Measurements from ENCODE around the gene PRR18.

PRR18 gene

DNA sequence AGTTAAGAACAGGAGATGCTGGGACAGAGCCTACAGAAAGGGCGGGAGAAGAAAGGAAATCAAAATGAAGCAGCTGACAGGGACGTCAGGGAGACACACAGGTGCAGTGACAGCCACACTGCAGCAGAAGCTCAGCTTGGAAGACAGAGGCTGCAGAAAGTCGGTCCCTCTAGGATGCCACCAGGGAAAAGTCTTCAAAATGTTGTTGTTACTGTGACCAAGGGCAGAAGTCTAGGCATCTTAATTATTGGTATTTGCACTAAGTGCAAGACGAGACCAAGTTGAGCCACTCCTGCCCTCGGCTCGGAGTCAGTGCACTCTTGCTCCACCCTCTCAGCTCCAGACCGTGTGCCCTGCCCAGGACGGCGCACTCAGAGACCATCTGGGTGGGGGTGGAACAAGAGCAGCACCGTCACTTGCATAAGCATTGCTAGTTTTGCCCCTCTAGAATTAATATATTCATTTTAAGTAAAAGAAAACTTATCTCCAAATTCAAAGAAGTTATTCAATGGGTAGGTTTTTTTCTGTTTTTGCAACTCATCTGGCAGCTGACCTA, 2.6 kb downstream of the PRR18 start:
- no peak for DNase-seq

DNA sequence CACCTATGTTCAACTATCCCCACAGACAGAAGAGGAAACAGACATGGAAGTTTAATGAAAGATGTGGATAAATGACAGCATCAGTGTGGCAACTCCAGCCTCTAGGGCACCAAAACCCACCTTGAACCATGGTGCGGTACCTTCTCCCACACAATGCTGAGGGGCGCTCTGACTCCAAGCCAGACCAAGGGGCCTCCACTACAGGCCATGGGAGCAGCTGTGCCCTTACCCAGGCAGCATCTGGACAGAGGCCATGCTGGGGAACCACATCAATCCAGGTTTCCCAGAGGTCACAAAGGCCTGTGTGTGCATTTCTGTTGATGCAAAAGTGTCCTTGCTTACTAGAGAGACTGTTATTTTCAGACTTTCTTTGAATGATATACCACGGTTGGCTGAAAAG, 4.1 kb downstream of the PRR18 start:
- no peak for DNase-seq

DNA sequence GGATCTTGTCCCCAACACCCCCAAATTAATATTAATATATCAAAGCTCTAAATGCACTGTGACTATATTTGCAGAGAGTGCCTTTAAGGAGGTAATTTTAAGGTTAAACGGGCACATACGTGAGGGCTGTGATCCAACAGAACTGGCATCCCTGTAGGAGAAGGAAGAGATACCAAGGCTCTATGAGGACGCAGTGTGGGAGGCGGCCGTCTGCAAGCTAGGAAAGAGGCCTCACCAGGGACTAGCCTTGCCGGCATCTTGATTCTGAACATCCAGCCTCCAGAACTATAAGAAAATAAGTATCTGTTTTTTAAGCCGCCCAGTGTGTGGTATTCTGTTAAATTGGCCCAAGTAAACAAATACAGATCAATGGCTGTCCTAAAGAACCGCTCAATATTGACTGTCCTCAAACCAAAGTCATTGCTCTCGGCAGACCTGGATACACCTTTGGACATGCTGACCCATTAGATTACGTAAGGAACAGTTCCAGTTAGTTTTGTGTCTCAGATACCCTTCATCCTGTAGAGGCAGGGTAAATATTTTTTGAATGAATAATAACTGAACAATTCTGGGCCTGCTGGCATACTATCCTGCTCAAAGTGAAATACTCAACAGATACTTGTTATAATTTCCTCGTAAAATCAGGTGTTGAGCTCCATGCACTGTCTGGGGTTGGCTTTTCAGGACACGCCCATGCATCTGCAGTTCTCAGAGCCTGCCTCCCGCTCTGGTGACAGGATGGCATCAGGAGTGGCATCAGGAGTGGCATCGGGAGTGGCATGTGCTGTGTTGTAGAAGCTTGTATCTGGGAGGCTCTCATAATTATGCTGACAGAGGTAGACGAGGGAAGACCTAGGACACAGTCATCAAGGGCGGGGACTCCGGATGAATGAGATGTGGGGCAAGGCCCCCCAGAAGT, 6.3 kb downstream of the PRR18 start:
- no peak for DNase-seq

DNA sequence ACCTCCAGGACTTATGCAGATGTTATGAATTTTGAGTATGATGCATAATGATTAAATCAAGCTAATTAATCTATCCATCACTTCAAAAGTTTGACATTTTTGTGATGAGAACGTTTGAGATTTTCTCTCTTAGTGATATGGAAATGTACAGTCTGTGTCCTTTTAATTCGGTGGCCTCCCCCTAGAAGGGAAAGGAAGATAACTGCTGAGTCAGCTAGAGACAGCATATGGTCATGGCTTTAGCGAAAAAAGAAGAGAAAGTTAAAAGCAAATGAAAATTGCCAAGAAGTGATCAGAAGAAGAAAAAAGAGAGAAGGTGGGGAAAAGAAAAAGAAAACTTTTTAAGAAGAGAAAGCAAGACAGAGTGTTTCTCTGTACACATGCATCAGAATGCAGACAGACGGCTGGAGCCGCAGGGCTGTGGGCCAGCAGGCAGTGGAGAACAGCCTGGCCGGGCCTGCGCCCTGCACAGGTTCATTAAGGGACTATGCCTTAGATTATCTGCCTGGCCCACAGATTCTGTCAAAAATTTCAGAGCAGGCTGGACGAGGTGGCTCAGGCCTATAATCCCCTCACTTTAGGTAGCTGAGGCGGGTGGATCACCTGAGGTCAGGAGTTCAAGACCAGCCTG, 7.7 kb downstream of the PRR18 start:
- DNase-seq = no peak

DNA sequence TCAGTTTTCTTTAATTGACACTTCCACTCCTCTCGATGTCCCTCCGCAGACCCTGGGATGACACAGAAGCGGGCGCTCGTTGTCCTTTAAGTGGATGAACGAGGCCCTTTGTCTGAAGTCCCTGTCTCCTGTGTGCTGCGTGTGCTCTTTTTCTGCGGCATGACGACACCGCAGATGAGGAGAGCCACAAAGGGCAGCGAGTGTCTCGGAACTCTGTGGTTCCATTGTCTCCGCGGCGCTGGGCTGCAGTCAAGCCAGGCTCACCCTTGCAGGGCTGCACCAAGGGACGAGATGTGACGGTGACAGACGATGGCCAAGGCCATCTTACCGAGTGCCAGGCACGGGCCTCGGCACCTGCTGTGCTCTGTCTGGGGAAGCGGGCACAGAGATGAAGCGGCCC, 10.6 kb downstream of the PRR18 start:
- no peak for DNase-seq

DNA sequence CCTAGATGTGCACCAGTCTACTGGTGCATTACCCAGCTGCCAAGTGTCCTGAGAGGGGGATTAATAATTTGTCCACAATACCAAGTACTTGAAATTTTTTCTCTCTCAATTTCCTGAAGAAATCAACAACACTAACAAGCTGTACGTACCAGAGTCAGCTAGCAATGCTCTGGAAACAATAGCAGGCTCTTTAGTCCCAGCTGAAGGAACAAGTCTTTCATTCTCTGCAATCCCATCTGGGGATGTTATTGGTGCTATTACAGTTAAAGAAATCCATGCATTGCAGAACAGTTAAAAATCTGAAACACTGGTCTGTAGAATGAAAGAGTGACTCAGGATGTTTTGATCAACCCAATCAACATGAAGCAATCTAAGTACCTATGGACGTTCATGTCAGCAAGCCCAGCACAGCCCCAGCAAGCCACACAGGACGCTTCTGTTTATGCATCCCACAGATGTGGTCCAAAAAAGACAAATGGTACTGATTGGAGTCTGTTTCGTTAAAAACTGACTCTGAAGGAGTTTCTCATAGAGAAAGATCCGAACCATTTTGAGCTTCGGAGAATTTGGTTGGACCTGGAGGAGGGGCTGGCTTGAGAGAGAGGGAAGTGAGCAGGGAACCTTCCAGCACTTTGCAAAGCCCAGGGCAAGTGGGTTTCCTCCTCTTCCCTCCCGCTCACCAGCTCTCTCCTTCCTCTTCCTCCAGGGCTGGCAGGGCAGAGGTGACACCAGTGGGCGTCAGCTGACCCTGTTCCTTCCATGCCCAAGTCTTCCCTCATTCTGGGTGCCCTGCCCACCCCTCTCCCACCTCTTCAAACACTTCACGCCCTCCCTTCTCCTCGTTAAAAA, 11.9 kb downstream of the PRR18 start:
- no peak for DNase-seq

DNA sequence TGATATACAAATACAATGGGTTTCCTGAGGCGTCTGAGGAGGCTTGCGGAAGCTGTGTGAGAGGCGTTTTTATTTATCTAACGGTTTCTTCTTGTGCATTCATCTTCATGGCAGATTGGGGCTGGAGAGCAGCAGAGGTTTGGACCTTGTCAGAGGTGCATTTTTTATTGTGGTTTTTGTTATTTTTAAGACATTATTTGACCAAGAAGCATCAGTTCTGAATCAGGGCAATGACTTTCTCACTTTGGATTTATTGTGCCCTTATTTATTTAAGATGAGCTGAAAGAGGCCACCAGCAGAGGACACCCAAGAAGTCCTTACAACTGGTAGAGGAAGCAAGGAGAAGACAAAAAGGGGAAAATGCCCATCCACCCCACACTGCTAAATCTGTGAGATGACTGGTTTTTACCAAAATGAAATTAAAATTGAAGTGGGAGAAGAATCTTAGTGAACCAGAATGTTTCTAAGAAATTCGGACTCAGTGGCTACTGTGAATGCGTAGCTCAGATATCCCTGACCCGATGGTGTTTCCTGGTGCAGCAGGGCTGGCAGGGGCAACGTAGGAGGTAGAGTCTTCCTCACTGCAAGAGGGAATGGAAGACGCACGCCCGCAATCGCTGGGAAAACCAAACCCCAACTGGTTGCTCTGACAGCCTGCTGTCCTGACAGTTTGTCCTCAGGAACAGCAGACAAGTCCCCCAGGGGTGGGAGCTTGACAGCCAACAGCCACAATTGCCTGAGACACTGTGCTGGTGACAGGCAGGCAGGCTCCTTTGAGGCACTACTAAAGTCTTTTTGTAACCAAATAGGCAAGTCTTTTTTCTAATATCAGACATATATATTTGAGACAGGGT, 14.2 kb downstream of the PRR18 start:
- DNase-seq = no peak

DNA sequence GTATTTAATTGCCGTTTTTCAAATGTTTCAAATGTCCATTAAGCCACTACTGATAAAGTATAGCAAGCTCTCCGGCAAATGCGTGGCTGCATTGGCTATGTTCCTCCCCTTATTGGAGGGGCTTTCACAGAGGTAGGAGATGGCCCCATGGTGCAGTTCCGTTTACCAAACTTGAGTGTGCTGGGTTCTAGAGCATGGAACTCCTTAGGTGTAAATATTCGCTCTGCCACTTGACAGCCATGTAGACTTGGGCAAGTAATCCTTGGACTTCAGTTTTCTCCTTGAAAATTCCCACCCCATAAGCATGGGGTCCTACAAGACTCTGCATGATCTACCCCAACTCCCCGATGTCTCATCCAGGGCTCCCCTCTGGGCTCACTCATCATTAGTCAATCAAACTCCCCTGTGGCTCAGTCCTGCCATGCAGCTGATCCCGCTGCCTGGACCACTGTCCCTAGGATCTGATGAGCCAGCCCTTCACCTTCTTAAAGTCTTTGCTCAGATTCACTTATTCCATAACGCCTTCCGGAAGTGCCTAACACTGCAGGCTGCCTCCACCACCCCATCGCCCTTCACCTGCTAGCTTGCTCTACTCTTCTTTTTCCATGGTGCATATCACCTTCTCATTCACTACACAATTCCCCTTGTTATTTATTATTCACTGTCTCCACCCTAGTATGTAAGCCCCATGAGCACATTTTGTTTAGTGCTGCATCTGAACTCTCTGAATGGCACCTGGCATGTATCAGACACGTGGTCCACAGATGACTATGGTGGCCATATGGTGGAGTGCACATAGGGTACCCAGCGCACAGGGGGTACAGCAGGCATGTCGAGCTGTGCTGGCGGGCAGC, 18.8 kb downstream of the PRR18 start:
- no peak for DNase-seq

DNA sequence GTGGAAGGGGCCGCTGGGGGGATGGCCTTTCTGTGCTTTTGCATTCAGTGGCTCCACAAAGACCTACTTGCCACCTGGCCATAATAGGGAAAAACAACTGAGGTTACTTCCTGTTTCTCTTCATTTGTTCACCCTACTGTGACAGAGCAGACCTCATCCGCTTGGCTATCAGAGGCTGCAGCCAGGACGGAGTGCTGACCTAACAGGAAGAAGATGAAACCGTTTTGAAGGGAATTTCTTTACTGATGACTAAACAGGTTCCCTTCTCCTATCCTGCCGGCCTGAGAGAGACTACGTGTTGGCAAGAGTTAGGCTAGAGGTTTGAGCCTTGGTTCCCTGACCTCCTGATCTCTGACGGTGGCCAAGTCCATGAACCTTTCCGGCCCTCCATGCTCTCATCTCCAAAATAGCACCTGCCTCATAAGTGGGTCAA, 21.3 kb downstream of the PRR18 start:
- DNase-seq = no peak

DNA sequence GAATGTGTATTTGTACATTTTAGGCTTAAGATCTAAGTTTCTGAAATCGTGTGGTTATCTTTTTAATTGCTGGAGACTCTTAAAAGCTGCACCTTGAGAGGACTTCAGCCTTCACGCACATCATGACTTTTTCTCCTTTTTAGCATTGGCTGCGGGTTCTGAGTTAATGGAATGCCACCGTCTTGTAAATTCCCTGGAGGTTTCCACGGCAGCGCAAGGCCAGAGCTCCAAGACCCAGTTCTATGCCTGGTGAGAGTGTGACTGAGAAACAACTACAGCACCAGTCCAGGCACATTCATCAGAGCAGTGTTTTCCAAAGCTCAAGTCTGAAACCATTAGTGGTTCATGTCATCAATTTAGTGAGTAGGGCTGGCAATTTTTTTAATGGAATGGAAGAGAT, 23.0 kb downstream of the PRR18 start:
- no peak for DNase-seq

DNA sequence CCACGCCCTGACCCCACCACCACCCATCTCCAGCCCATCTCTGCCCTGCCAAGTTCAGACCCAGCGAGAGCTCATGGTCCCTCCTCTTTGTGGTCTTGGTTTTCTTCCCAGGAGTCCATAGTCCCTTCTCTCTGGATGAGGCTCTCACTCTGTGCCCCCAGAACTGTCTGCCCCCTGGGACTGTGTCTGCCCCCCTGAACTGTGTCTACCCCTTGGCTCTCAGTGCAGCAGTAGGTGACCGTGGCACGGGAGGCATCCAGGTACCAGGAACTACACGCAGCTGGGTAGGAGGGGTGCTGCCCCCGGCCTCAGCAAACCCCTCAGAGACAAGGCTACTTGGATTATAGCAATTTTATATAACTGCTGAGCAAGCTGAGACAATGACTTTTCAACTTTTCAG, 23.6 kb downstream of the PRR18 start:
- no peak for DNase-seq

DNA sequence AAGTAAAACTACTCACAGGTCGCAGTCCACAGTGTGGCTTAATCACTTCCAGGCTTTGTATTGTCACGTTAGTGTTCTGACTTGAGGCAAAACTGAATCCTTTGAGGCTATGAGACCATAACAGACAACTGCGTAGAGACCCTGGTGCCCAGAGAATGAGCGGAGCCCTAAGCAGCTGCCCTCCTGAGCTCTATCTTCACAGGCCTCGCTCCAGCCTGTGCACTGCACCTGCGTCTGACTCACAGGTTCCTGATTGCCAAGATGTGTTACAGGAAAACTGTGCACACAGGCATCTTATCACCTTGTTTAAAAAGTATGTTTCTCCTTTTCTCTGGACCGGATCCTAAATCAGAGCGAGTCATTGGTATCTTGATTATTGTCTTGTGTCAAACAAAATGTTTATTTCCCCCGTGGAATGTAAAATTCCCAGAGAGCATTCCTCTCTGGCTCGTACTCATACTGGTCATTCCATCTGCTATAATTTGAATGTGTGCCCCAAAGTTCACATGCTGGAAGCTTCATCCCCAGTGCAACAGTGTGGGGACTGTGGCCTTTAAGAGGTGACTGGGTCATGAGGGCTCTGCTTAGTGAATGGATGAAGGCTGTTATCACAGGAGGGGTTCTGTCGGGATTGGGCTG, 25.7 kb downstream of the PRR18 start:
- no peak for DNase-seq

DNA sequence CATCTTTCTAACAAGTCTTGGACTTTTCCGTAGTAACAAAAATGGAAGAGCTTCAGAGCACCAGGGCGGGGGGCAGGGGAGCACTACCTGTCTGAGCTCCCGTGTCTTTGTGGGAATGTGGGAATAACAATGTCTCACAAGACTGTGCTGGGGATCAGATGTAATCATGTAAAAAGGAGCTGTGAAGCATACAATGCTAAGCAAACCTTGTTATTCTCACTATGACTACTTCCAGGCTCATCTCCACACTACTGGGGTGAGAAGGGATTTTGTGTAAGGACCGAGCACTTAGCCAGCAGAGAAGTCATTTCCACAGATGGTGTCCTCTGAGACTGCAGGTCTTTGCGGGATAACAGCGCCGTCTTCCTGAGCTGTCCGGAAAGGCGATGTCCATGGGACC, 27.1 kb downstream of the PRR18 start:
- no peak for DNase-seq

DNA sequence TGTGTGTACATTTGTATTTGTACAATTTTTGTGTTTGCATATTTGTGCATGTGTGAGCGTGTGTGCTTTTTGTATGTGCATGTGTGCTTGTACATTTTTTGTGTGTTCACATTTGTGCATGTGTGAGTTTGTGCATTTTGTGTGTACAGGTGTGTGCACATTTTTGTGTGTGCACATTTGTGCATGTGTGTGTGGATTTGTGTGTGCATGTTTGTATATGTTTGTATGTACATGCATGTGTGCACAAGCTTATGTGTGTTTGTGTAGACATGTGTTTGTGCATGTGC, 28.9 kb downstream of the PRR18 start:
- DNase-seq = no peak

DNA sequence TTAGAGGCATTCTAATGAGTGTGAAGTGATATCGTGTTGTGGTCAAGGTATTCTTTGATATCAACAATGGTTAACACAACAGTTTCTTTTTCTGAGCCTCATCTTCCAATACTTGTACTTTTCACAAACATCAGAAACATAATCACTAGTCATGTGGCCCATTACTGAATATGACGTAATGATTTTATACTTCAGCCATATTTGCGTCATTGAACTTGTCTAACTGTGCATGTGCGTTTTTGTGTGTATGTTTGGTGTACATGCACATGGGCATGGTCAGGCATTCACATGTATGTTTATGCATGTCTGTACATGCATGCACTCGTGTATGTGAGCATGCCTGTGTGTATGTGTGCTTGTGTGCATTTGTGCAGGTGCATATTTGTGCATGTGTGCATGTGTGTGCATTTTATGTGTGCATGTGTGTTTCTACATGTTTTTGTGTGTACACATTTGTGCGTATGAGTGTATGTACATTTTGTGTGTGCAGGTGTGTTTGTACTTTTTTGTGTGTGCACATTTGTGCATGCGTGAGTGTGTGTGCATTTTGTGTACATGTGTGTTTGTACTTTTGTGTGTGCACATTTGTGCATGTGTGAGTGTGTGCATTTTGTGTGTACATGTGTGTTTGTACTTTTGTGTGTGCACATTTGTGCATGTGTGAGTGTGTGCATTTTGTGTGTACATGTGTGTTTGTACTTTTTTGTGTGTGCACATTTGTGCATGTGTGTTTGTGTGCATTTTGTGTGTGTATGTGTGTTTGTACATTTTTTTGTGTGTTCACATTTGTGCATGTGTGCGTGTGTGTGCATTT, 29.4 kb downstream of the PRR18 start:
- no peak for DNase-seq

DNA sequence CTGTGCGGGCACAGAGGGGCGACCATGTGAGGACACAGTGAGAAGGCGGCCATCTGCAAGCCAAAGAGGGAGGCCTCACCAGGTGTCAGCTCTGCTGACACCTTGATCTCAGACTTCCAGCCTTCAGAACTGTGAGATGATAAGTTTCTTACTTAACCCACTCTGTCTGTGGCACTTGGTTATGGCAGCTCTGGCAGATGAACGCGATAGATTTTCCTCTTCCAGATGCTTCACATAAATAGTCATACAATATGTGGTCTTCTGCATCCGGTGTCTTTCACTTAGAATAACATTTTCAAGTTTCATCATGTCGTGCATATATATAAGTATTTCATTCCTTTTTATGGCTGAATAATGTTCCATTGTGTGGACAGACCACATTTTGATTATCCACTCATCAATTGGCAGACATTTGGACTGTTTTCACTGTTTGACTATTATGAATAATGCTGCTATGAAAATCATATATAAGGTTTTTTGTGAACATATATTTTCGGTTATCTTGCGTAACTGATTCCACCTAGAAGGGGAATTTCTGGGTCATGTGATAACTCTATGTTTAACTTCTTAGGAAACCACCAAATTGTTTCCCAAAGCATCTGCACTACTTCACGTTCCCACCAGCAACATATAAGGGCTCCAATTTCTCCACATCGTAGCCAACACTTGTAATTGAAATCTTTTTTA, 30.2 kb downstream of the PRR18 start:
- DNase-seq = no peak

DNA sequence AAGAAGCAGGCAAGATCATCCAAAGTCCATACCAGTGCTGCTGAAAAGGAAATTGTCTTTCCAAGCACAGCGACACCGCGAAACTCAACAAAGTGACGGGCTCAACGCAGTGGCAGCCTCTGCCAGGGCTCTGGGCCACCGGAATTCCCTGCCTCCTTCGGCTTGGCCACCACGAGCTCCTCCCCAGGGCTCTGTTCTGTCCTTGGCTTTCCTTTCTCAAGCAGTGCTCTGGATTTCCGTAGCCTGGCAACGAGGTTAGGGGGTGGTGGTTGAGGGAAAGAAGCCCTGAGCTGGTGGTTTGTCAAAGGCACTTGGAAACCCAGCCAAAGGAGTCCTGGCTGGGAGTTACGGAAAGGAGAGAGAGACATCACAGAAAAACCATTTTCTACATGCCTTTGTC, 31.2 kb downstream of the PRR18 start:
- DNase-seq = no peak

DNA sequence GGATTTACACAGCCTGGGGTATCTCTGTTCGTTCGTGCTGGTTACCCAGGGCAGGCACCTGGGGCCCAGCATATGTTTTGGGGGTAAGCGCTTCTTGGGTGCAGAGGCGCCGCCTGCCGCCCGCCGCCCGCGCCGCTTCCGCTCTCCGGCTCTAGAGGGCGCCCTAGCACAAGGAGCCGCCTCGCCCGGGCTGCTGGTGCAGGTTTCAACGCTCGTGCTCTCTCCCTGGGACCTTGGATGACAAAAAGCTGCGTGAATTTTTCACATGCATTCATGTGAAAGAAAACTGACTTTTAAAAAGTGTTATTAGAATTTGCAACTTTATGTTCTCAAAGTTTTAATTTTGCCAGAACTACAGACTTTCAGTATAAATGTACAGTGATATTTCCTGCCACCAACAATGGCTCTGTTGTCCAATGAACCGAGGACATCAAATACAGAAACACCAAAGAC, 32.5 kb downstream of the PRR18 start:
- DNase-seq = peak; percentile 72

DNA sequence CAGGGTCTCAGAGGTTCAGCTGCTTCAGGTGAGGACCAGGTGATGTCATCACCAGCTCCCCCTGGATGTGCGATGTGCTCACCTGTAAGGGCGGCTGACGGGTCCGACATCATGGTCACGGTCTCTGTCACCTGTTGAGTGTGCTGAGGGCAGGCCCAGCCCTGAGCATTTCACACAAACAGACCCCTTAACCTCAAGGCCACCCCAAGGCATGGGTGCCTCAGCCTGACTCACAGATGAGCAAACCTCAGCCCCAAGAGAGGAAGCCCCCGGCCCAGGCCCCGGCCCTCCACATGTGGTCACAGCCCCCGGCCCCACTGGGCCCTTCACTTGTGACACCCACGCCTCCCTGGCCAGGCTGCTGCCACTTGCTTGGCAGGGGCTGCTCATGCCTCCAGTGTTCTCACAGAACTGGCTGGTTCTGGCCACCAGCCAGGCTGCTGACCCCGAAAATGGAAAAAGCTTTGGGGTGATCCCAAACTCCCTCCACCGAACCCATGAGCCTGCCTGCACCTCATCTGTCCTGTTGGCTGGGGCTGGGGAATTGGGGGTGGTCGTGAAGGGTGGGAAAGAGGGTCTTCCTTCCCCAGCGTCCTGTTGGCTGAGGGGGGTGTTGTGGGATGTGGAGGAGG, 33.3 kb downstream of the PRR18 start:
- DNase-seq = no peak

Measured in central memory CD4-positive, alpha-beta T cell (primary cell).